ENCODE measurements around the gene SYNPO. TPM values are rescaled to one million over a fixed set of nuclear protein-coding genes. Genes with fewer than 3 reads are reported as not detected.

The SYNPO gene
- total RNA-seq, 1 donor from 2014 or later = 22.6 TPM

DNA sequence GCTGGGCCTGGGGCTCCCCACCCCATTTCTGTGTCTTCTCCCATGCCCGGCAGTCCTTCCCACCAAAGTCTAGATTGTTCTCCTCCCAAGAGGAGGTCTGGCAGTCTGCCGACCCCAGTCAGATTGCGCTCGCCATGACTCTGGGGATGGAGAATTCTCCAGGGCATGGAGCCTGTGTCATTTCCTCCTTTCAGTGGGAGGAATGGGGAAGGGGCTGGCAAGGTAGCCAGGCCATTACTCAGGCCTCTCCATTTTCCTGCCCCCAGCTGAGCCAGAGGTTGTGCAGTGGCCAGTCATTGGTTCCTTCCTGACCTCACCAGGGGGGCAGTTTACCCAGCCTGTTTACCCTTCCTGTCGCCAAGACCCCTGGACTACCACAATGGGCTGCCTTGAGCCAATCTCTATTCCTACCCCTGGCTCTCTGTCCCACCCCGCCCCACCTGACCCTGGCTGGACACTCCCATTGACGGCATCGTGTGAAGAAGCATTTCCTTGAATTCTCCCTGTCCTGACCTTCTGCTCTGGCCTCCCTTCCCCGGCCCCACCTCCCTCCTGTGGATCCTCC is 628 bp downstream of the SYNPO start:
- peak; percentile 67 for DNase-seq (ENCODE audit: low spot score)

- DNase-seq (ENCODE audit: low spot score) = peak; percentile 67
Observed at GRCh38 chr5:150641824-150642566, 1.5 kb downstream of the SYNPO start.

- peak; percentile 89 for DNase-seq (ENCODE audit: low spot score)
Observed at GRCh38 chr5:150642567-150642927, 2.1 kb downstream of the SYNPO start.

GRCh38 chr5:150642991-150643710 is 2.7 kb downstream of the SYNPO start:
- no peak for DNase-seq (ENCODE audit: low spot score)

GRCh38 chr5:150644058-150644457 is 3.6 kb downstream of the SYNPO start:
- no peak for DNase-seq (ENCODE audit: low spot score)

GRCh38 chr5:150644514-150644913 is 4.1 kb downstream of the SYNPO start:
- no peak for DNase-seq (ENCODE audit: low spot score)

GRCh38 chr5:150645070-150645700 is 4.7 kb downstream of the SYNPO start:
- peak; percentile 71 for DNase-seq (ENCODE audit: low spot score)

DNA sequence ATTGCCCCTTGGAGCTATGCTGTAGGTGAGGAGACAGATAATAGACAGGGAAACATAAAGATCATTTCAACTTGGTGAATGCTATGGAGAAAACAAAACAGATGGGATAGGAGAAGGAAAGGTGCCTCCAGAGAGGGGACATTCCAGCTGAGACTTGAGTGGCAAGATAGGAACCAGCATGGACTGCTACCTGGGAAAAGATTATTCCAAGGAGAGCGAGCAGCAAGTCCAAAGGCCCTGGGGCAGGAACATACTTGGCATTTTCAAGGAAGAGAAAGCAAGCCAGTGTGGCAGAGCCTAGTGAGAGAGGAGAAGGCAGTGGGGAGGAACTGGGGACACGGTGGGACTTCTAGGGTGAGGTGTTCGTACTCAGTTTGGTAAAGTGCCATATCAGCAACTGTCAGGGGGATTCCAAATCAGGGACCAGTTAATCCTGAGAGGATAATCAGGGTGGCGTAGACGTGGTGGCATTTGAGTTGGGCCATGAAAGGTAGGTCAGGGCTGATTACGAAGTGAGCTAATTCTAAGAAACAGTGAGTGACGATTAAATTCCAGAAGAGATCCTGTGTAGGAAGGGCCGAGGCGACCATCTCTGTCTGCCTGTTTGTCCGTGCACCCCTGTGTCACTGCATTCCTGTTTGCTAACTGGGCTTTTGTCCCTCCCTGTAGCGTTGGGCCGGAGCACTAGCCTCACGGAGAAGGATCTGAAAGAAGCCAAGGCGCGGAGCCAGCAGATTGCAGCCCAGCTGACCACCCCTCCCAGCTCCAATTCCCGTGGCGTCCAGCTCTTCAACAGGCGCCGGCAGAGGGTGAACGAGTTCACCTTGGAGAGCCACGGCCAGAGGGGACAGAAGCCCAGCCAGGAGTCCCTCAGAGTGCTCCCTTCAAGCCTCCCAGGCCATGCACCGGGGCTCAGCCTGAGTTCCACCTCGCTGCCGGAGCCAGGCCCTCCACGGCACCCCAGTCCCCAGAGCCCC is 7.1 kb downstream of the SYNPO start:
- DNase-seq (ENCODE audit: low spot score) = no peak

DNA sequence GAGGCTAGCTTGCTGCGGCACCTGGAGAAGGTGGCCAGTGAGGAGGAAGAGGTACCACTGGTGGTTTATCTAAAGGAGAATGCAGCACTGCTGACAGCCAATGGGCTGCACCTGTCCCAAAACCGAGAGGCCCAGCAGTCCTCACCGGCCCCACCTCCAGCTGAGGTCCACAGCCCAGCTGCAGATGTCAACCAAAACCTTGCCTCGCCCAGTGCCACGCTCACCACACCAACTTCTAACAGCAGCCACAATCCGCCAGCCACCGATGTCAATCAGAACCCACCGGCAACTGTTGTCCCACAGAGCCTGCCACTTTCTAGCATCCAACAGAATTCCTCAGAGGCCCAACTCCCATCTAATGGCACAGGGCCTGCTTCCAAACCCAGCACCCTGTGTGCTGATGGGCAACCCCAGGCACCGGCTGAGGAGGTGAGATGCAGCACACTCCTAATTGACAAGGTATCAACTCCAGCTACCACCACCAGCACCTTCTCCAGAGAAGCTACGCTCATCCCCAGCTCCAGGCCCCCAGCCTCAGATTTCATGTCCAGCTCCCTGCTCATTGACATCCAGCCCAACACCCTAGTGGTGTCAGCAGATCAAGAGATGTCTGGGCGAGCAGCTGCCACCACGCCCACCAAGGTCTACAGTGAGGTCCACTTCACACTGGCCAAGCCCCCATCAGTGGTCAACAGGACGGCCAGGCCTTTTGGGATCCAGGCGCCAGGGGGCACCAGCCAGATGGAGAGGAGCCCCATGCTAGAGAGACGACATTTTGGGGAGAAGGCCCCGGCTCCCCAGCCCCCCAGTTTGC is 8.0 kb downstream of the SYNPO start:
- no peak for DNase-seq (ENCODE audit: low spot score)

- no peak for DNase-seq (ENCODE audit: low spot score)
Observed at GRCh38 chr5:150649108-150650020, 8.9 kb downstream of the SYNPO start.

- no peak for DNase-seq (ENCODE audit: low spot score)
Observed at GRCh38 chr5:150650021-150651006, 9.9 kb downstream of the SYNPO start.

- DNase-seq (ENCODE audit: low spot score) = no peak
Observed at GRCh38 chr5:150651382-150651781, 10.9 kb downstream of the SYNPO start.

- no peak for DNase-seq (ENCODE audit: low spot score)
Observed at GRCh38 chr5:150651924-150652671, 11.6 kb downstream of the SYNPO start.

- no peak for DNase-seq (ENCODE audit: low spot score)
Observed at GRCh38 chr5:150653145-150653761, 12.8 kb downstream of the SYNPO start.

DNA sequence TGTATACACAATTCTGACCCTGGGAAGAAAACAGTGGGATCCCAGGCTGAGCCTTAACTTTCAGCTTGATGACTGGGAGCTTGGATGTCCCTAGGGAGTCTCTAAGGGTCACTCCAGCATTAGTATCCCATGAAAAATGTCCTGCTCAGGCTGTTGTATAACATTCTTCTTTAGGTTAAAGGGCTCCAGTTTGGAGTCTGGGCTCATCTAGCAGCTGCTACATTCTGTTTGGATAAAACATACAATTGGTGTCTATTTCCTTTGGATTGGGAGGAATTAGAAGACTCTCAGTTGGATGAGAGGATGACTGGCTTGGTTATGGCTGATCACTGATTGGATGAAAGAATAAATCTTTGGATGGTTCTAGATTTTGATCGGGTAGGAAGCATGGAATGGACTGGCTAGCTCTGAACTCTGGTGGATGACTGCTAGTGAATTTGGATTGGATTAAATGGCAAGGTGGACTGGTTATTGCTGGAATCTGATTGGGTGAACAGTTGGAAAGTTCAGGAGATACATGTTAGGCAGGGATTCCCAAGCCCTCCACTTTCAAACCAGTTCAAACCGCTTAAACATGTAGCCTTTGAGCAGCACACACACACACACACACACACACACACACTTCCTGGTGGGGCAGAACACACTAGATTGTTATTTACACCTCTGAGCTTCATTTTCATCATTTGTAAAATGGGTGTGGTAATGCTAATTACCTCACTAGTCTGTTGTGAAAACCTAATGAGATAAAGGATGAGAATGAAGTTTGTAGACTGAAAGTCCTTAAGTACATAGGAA is 13.5 kb downstream of the SYNPO start:
- no peak for DNase-seq (ENCODE audit: low spot score)

DNA sequence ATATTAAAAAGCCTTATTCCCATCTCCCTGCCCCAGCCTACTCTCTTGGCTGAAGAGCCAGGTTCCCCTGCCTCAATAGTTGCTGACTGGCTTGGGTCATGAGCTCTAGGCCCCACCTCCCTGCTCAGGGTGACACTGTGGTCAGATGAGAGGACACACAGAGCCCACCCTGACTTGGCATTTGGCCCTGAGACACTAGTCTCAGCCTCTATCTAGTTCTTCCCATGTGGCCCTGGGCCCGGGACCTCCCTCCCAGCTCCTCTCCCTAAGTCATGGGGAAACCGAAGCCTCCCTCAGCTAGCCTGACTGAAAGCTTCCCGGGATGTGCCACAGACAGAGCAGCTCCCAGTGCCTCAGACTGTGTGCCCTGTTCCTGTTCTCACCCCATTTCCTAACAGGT is 14.8 kb downstream of the SYNPO start:
- no peak for DNase-seq (ENCODE audit: low spot score)
